Memory B cell (primary cell): ENCODE results near the gene HCFC1.
"Not testable (repeated sequence)": the region's sequence is repeated elsewhere in the genome, so short reads cannot be mapped to it uniquely, and the experiment has no call there.

Source experiments
- ATAC-seq: fragments of 150-1000 bp; cut with Tn5 transposase; 2 replicates; pipeline ENCODE4 v1.10.0; 2021; ENCODE audit warnings: low read depth, mild to moderate bottlenecking, moderate library complexity
- DNase-seq, 2 donors: peaks; one replicate each; pipeline ENCODE4 v3.0.0; 2022; ENCODE audit warnings: low spot score in 2 of 2
- H3K27ac Mint-ChIP-seq: one replicate; pipeline ENCODE4 v1.8.0; 2022; ENCODE audit warnings: mild to moderate bottlenecking, moderate library complexity, mixed read lengths
- H3K27me3 Mint-ChIP-seq: one replicate; pipeline ENCODE4 v1.8.0; 2022; ENCODE audit warnings: mixed read lengths
- H3K36me3 Mint-ChIP-seq: one replicate; pipeline ENCODE4 v1.8.0; 2022; ENCODE audit warnings: mild to moderate bottlenecking, mixed read lengths
- H3K4me1 Mint-ChIP-seq: one replicate; pipeline ENCODE4 v1.8.0; 2022; ENCODE audit warnings: mixed read lengths
- H3K4me3 Mint-ChIP-seq: one replicate; pipeline ENCODE4 v1.8.0; 2022; ENCODE audit warnings: mild to moderate bottlenecking, moderate library complexity, mixed read lengths
- H3K9me3 Mint-ChIP-seq: one replicate; pipeline ENCODE4 v1.8.0; 2022; ENCODE audit warnings: mixed read lengths

Gene HCFC1

GRCh38 chrX:154013614-154014360 is 42.2 kb upstream of the HCFC1 start:
- H3K36me3 Mint-ChIP-seq, result peaks cover 3% of the 10 kb centered on the region
- H3K9me3 Mint-ChIP-seq, result no peaks in the 10 kb centered on the region
- peak; percentile 42 to 57 for DNase-seq
- H3K27me3 Mint-ChIP-seq, result no peaks in the 10 kb centered on the region
- H3K4me3 Mint-ChIP-seq, result no peak overlapping the region
- H3K27ac Mint-ChIP-seq, result no peak overlapping the region
- peaks cover 5% of the 10 kb centered on the region for H3K4me1 Mint-ChIP-seq
- peak; percentile 77 for ATAC-seq

DNA sequence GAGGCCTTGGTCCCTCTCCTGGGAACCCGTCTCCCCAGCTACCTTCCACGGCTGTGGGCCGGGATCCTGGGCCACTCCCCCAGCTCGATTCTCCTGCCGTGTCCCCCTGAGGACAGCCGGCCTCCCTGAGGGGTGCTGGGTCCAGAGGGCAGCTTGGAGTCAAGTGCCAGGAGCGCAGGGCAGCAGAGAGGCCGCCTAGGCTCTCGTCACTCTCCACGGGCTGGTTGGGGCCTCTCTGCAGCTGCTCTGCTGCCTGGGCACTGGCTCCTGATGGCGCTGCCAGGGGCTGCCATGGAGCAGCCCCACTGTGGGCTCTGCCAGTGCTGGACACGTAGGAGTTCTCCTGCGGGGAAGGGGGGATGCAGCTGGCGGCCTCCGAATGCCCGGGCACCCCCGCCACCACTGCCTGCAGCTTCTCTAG is 41.4 kb upstream of the HCFC1 start:
- ATAC-seq, result no peak
- Mint-ChIP-seq H3K4me3 (no peak overlapping the region), H3K4me1 (peaks cover 9% of the 10 kb centered on the region), H3K36me3 (peaks cover 3% of the 10 kb centered on the region), H3K27ac (no peak overlapping the region), H3K9me3 (no peaks in the 10 kb centered on the region), H3K27me3 (no peaks in the 10 kb centered on the region)
- DNase-seq, result no peak

DNA sequence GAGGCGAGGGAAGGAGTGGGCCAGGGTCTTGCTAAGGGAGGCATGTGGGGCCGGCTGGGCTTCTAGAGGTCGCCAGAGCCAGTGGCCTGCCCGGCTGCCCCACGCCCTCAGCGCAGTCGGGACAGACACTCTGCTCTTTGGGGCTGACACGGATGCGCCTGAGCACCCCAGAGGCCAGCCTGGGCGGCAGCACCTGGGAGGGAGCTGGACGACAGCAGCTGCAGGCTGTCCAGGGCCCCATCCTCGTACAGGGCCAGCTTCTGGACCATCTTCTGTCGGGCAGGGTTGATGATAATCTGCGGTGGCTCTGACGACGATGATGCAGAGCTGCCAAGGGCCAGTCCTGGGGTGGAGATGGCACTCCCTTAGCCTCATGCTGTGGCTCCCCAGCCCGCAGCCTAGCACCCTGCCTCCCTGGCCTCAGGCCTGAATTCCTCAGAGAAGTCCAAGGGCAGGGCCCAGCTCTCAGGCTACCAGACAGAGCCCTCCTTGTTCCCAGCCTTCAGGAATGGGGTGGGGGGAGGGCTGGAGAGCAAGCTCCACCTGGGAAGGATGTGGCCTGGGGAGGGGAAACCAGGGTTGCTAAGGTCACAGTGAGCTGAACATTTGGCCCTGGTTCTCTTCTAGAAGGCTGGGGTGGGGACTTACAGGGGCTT is 40.8 kb upstream of the HCFC1 start:
- DNase-seq, result no peak
- Mint-ChIP-seq H3K27ac (no peak overlapping the region), H3K27me3 (no peaks in the 10 kb centered on the region), H3K36me3 (peaks cover 3% of the 10 kb centered on the region), H3K9me3 (no peaks in the 10 kb centered on the region), H3K4me3 (no peak overlapping the region), H3K4me1 (peaks cover 14% of the 10 kb centered on the region)
- ATAC-seq, result no peak

- Mint-ChIP-seq H3K36me3 (peaks cover 3% of the 10 kb centered on the region), H3K4me1 (peaks cover 15% of the 10 kb centered on the region), H3K9me3 (no peaks in the 10 kb centered on the region), H3K27me3 (no peaks in the 10 kb centered on the region), H3K27ac (no peak overlapping the region), H3K4me3 (no peak overlapping the region)
- ATAC-seq, result no peak
- no peak for DNase-seq
Measured at GRCh38 chrX:154011376-154012335, 40.0 kb upstream of the HCFC1 start.

GRCh38 chrX:154010330-154011087 is 38.9 kb upstream of the HCFC1 start:
- H3K27ac Mint-ChIP-seq, result no peak overlapping the region

GRCh38 chrX:154008521-154008920 is 36.9 kb upstream of the HCFC1 start:
- DNase-seq (no peak), ATAC-seq (no peak)
- Mint-ChIP-seq H3K4me3 (peak overlapping the region; percentile 77), H3K27ac (peak overlapping the region; percentile 95), H3K27me3 (no peaks in the 10 kb centered on the region), H3K4me1 (peaks cover 23% of the 10 kb centered on the region), H3K9me3 (no peaks in the 10 kb centered on the region), H3K36me3 (peaks cover 2% of the 10 kb centered on the region)

More at GRCh38 chrX:154010330-154011087, 38.9 kb upstream of the HCFC1 start:
- DNase-seq (no peak), ATAC-seq (no peak)
- H3K36me3 Mint-ChIP-seq, result peaks cover 5% of the 10 kb centered on the region
- no peaks in the 10 kb centered on the region for H3K27me3 Mint-ChIP-seq
- no peaks in the 10 kb centered on the region for H3K9me3 Mint-ChIP-seq
- no peak overlapping the region for H3K4me3 Mint-ChIP-seq
- H3K4me1 Mint-ChIP-seq, result peaks cover 14% of the 10 kb centered on the region

- H3K27me3 Mint-ChIP-seq, result no peaks in the 10 kb centered on the region
- no peak overlapping the region for H3K4me3 Mint-ChIP-seq
- H3K4me1 Mint-ChIP-seq, result peaks cover 32% of the 10 kb centered on the region
- ATAC-seq, result no peak
- H3K36me3 Mint-ChIP-seq, result peaks cover 2% of the 10 kb centered on the region
- no peak for DNase-seq
- no peaks in the 10 kb centered on the region for H3K9me3 Mint-ChIP-seq
- H3K27ac Mint-ChIP-seq, result no peak overlapping the region
Measured at GRCh38 chrX:154006947-154007346, 35.3 kb upstream of the HCFC1 start.

- H3K36me3 Mint-ChIP-seq, result peaks cover 2% of the 10 kb centered on the region
- H3K4me3 Mint-ChIP-seq, result peak overlapping the region; percentile 72
- peak overlapping the region; percentile 94 for H3K27ac Mint-ChIP-seq
- no peaks in the 10 kb centered on the region for H3K9me3 Mint-ChIP-seq
- DNase-seq (no peak), ATAC-seq (no peak)
- peaks cover 34% of the 10 kb centered on the region for H3K4me1 Mint-ChIP-seq
- no peaks in the 10 kb centered on the region for H3K27me3 Mint-ChIP-seq
Measured at GRCh38 chrX:154004315-154004714, 32.7 kb upstream of the HCFC1 start.

DNA sequence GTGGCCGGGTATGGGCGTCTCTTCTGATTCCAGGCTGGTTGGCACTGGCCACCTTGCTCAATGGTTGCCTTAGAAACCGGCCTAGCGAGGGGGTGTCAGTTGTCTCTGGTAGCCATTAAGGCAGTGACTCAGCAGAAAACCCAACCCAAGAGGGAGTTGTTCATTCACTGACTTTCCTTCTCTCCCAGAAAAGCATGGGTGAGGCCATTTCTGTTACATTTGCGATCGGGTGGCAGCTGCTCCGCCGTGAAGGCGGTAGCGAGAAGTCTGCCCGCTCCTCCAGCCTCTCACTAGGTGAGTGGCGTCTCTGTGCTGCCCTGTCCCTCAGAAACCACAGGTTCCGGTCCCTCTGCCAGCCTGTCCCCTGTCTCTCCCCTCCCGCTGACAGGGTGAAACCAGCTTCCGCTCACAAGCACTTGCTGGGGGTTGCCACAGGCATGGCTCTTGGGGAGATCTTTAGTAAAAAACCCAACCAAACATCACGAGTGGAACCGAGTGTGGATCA is 30.6 kb upstream of the HCFC1 start:
- Mint-ChIP-seq H3K4me1 (peaks cover 25% of the 10 kb centered on the region), H3K4me3 (peak overlapping the region; percentile 64), H3K36me3 (peaks cover 2% of the 10 kb centered on the region), H3K27me3 (no peaks in the 10 kb centered on the region), H3K27ac (peak overlapping the region; percentile 94), H3K9me3 (no peaks in the 10 kb centered on the region)
- ATAC-seq (peak; percentile 67), DNase-seq (no peak)

GRCh38 chrX:154000051-154000450 is 28.4 kb upstream of the HCFC1 start:
- Mint-ChIP-seq H3K4me3 (no peak overlapping the region), H3K27me3 (no peaks in the 10 kb centered on the region), H3K27ac (no peak overlapping the region), H3K36me3 (no peaks in the 10 kb centered on the region), H3K4me1 (peaks cover 21% of the 10 kb centered on the region), H3K9me3 (no peaks in the 10 kb centered on the region)
- no peak for ATAC-seq
- no peak for DNase-seq

- Mint-ChIP-seq H3K9me3 (no peaks in the 10 kb centered on the region), H3K4me3 (no peak overlapping the region), H3K36me3 (no peaks in the 10 kb centered on the region), H3K4me1 (peaks cover 19% of the 10 kb centered on the region), H3K27me3 (no peaks in the 10 kb centered on the region), H3K27ac (no peak overlapping the region)
- no peak for ATAC-seq
- no peak for DNase-seq
Measured at GRCh38 chrX:153999359-154000037, 27.9 kb upstream of the HCFC1 start.

GRCh38 chrX:153995504-153995903 is 23.9 kb upstream of the HCFC1 start:
- Mint-ChIP-seq H3K27me3 (no peaks in the 10 kb centered on the region), H3K36me3 (no peaks in the 10 kb centered on the region), H3K4me1 (peaks cover 4% of the 10 kb centered on the region), H3K4me3 (no peak overlapping the region), H3K9me3 (no peaks in the 10 kb centered on the region), H3K27ac (no peak overlapping the region)
- no peak for DNase-seq
- no peak for ATAC-seq

- H3K27ac Mint-ChIP-seq, H3K27me3 Mint-ChIP-seq, H3K36me3 Mint-ChIP-seq, H3K4me1 Mint-ChIP-seq, DNase-seq, H3K9me3 Mint-ChIP-seq, H3K4me3 Mint-ChIP-seq, ATAC-seq: not testable (repeated sequence)
Measured at GRCh38 chrX:153994398-153994797, 22.8 kb upstream of the HCFC1 start.
